B cell (primary cell): ENCODE data around the gene ZFAND5. TPM values are rescaled to one million over a fixed set of nuclear protein-coding genes. Genes with fewer than 3 reads are reported as not detected.

ENCODE experiments used
- ATAC-seq: fragments of 200-7000 bp; cut with Tn5 transposase; one replicate; pipeline ENCODE4 v1.10.0; 2021; ENCODE audit warnings: low read depth, mild to moderate bottlenecking, moderate number of reproducible peaks, moderate library complexity
- CTCF ChIA-PET: fragments of 350-600 bp; sonication (Branson Sonifier 250); formaldehyde crosslinking; loops from one replicate; lab custom pipeline; 2021; ENCODE audit warnings: antibody characterized with exemption, inconsistent platforms; lab: Charles Lee
- POLR2A ChIA-PET: fragments of 350-600 bp; sonication (Branson Sonifier 250); formaldehyde crosslinking; loops from one replicate; lab custom pipeline; 2021; ENCODE audit warnings: antibody characterized with exemption; lab: Charles Lee
- DNase-seq: peaks from one replicate; pipeline ENCODE4 v3.0.0; 2013
- H2AFZ ChIP-seq: 2 replicates; pipeline ENCODE4 v1.6.1; 2012; ENCODE audit warnings: mild to moderate bottlenecking, low read depth, low read length; ENCODE audit not compliant: insufficient read depth, poor library complexity, severe bottlenecking
- H3K27ac ChIP-seq, 2 donors: 1 replicate in 1 of 2; 2 replicates in 1 of 2; pipeline ENCODE4 v1.5.1; 2012 to 2013; ENCODE audit warnings: low read length in 2 of 2, mild to moderate bottlenecking in 2 of 2, moderate library complexity in 1 of 2
- H3K27me3 ChIP-seq, 4 experiments: fragments of 200-600 bp in 1 of 4; sonication (generic) in 1 of 4; replicated peaks in 1 of 4; 1 replicate in 2 of 4; 2 replicates in 2 of 4; pipeline versions ENCODE4 v1.6.1 to v1.7.0; 2013 to 2016; ENCODE audit warnings: low read length in 3 of 4, mild to moderate bottlenecking in 2 of 4, mixed read lengths in 1 of 4, moderate library complexity in 1 of 4; ENCODE audit not compliant: insufficient read depth in 4 of 4, control insufficient read depth in 3 of 4; ENCODE audit errors: control extremely low read depth in 1 of 4
- H3K36me3 ChIP-seq, 2 experiments: replicated peaks in 1 of 2; 1 replicate in 1 of 2; 2 replicates in 1 of 2; pipeline versions ENCODE4 v1.6.1 to v1.7.1; 2013; ENCODE audit warnings: low read length in 1 of 2; ENCODE audit not compliant: insufficient read depth in 2 of 2, control insufficient read depth in 1 of 2; ENCODE audit errors: control extremely low read depth in 1 of 2, extremely low read depth in 1 of 2
- H3K4me1 ChIP-seq, 2 donors: fragments of 200-600 bp in 1 of 2; sonication (generic) in 1 of 2; 1 replicate in 1 of 2; 2 replicates in 1 of 2; pipeline versions ENCODE4 v1.5.1 to v1.6.1; 2013 to 2017; ENCODE audit warnings: low read length in 2 of 2; ENCODE audit not compliant: control insufficient read depth in 2 of 2, insufficient read depth in 2 of 2
- H3K4me2 ChIP-seq: replicated peaks from 2 replicates; pipeline ENCODE3; 2012; ENCODE audit warnings: mild to moderate bottlenecking, low read depth, low read length; ENCODE audit not compliant: poor library complexity, severe bottlenecking
- H3K4me3 ChIP-seq, 5 experiments: fragments of 200-600 bp in 1 of 5; sonication (generic) in 1 of 5; 1 replicate in 3 of 5; 2 replicates in 2 of 5; pipeline versions ENCODE4 v1.5.1 to v1.7.0; 2011 to 2016; ENCODE audit warnings: low read length in 4 of 5, mild to moderate bottlenecking in 4 of 5, low read depth in 2 of 5, control low read depth in 1 of 5, moderate library complexity in 1 of 5; ENCODE audit not compliant: insufficient read depth in 1 of 5; ENCODE audit errors: control extremely low read depth in 1 of 5, extremely low read depth in 1 of 5
- H3K79me2 ChIP-seq: fragments of 200-600 bp; sonication (generic); one replicate; pipeline ENCODE4 v1.6.0; 2016; ENCODE audit warnings: low read length; ENCODE audit not compliant: control insufficient read depth, insufficient read depth
- H3K9ac ChIP-seq: fragments of 200-600 bp; sonication (generic); 2 replicates; pipeline ENCODE4 v1.6.1; 2017; ENCODE audit warnings: mild to moderate bottlenecking, low read length, moderate library complexity
- H3K9me3 ChIP-seq, 3 donors: one replicate each; pipeline versions ENCODE4 v1.6.1 to v1.7.1; 2013; ENCODE audit warnings: low read length in 2 of 3; ENCODE audit not compliant: control insufficient read depth in 2 of 3, insufficient read depth in 1 of 3; ENCODE audit errors: control extremely low read depth in 1 of 3
- H4K20me1 ChIP-seq: 2 replicates; pipeline ENCODE4 v1.6.0; 2012; ENCODE audit warnings: mild to moderate bottlenecking, low read length; ENCODE audit not compliant: insufficient read depth, control insufficient read depth, poor library complexity, severe bottlenecking
- H3K27ac Mint-ChIP-seq: one replicate; pipeline ENCODE4 v1.8.0; 2021; ENCODE audit warnings: mixed read lengths
- H3K27me3 Mint-ChIP-seq: one replicate; pipeline ENCODE4 v1.8.0; 2021; ENCODE audit warnings: mixed read lengths
- H3K4me1 Mint-ChIP-seq: one replicate; pipeline ENCODE4 v1.8.0; 2021; ENCODE audit warnings: mixed read lengths
- H3K4me3 Mint-ChIP-seq: one replicate; pipeline ENCODE4 v1.8.0; 2021; ENCODE audit warnings: mixed read lengths
- H3K9me3 Mint-ChIP-seq: one replicate; pipeline ENCODE4 v1.8.0; 2022; ENCODE audit warnings: mixed read lengths; ENCODE audit not compliant: insufficient read depth
- EZH2 ChIP-seq: IDR thresholded peaks from 2 replicates; pipeline ENCODE4 v1.6.1; 2012; ENCODE audit warnings: borderline replicate concordance, low read depth, mild to moderate bottlenecking, moderate library complexity, low read length; ENCODE audit not compliant: insufficient read depth, poor library complexity, severe bottlenecking
- WGBS: methylation state at CpG from one replicate; pipeline ENCODE4 v1.1.5; 2013; ENCODE audit warnings: missing lambda C conversion rate; ENCODE audit not compliant: insufficient coverage; 5-methylcytosine and 5-hydroxymethylcytosine counted together
- intact Hi-C: fragments of 100-400 bp; cut with micrococcal nuclease; formaldehyde crosslinking; loops from one replicate; pipeline ENCODE4 v1.10.0; 2022
- polyA plus RNA-seq: library from polyadenylated mRNA; depleted of rRNA; stranded (reverse); fragments of >200 nt; gene quantifications from 2 replicates; pipeline ENCODE4 v1.2.3, GENCODE V29; 2012
- total RNA-seq, 2 donors: library from RNA; stranded (reverse); fragments of 120-200 nt in 1 of 2; gene quantifications; 1 replicate in 1 of 2; 2 replicates in 1 of 2; pipeline versions ENCODE4 v1.2.3 to v1.2.4, GENCODE V29; 2013 to 2022
- TF ChIP-seq, protein P1 (sequence below): fragments of 200-600 bp; IDR thresholded peaks from one replicate; pipeline ENCODE4 v1.8.0; 2022; ENCODE audit warnings: antibody characterized with exemption, mild to moderate bottlenecking

The ZFAND5 gene
- total and polyA plus RNA-seq, 2 donors (not counting 1 experiment from before 2014, with no cell fraction given): 95.3 to 162 TPM

DNA sequence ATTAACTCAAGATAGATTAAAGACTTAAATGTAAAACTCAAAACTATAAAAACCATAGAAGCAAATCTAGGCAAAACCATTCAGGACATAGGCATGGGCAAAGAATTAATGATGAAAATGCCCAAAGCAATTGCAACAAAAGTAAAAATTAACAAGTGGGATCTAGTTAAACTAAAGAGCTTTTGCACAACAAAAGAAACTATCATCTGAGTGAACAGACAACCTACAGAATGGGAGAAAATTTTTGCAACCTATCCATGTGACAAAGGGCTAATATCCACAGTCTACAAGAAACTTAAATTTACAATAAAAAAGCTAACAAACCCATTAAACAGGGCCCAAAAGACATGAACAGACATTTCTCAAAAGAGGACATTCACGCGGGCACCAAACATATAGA is 34.4 kb upstream of the ZFAND5 start:
- no peak for ATAC-seq
- H3K9ac ChIP-seq: no peak overlapping the region
- H3K4me1 ChIP-seq: no peaks in the 10 kb centered on the region
- no peak overlapping the region for H3K27ac ChIP-seq
- no peaks in the 10 kb centered on the region for H3K79me2 ChIP-seq
- H3K4me3 ChIP-seq: no peak overlapping the region
- Mint-ChIP-seq H3K27ac (no peak overlapping the region), H3K27me3 (peaks cover 8% of the 10 kb centered on the region), H3K4me1 (no peaks in the 10 kb centered on the region), H3K4me3 (no peak overlapping the region), H3K9me3 (peaks cover 2% of the 10 kb centered on the region)
- no peak overlapping the region for H3K4me2 ChIP-seq
- WGBS: no CpG with 5 or more reads among the region's 2 CpGs
- no peak for DNase-seq
- intact Hi-C loops: no loop called here
- H4K20me1 ChIP-seq: no peaks in the 10 kb centered on the region
- no peaks in the 10 kb centered on the region for H3K9me3 ChIP-seq
- TF ChIP-seq, protein P1, sequence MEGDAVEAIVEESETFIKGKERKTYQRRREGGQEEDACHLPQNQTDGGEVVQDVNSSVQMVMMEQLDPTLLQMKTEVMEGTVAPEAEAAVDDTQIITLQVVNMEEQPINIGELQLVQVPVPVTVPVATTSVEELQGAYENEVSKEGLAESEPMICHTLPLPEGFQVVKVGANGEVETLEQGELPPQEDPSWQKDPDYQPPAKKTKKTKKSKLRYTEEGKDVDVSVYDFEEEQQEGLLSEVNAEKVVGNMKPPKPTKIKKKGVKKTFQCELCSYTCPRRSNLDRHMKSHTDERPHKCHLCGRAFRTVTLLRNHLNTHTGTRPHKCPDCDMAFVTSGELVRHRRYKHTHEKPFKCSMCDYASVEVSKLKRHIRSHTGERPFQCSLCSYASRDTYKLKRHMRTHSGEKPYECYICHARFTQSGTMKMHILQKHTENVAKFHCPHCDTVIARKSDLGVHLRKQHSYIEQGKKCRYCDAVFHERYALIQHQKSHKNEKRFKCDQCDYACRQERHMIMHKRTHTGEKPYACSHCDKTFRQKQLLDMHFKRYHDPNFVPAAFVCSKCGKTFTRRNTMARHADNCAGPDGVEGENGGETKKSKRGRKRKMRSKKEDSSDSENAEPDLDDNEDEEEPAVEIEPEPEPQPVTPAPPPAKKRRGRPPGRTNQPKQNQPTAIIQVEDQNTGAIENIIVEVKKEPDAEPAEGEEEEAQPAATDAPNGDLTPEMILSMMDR: no peak
- no peak for TF ChIP-seq EZH2
- H3K36me3 ChIP-seq: no peaks in the 10 kb centered on the region
- ChIA-PET POLR2A (no interaction called here), CTCF (no interaction called here)
- no peaks in the 10 kb centered on the region for H3K27me3 ChIP-seq
- no peak overlapping the region for H2AFZ ChIP-seq

DNA sequence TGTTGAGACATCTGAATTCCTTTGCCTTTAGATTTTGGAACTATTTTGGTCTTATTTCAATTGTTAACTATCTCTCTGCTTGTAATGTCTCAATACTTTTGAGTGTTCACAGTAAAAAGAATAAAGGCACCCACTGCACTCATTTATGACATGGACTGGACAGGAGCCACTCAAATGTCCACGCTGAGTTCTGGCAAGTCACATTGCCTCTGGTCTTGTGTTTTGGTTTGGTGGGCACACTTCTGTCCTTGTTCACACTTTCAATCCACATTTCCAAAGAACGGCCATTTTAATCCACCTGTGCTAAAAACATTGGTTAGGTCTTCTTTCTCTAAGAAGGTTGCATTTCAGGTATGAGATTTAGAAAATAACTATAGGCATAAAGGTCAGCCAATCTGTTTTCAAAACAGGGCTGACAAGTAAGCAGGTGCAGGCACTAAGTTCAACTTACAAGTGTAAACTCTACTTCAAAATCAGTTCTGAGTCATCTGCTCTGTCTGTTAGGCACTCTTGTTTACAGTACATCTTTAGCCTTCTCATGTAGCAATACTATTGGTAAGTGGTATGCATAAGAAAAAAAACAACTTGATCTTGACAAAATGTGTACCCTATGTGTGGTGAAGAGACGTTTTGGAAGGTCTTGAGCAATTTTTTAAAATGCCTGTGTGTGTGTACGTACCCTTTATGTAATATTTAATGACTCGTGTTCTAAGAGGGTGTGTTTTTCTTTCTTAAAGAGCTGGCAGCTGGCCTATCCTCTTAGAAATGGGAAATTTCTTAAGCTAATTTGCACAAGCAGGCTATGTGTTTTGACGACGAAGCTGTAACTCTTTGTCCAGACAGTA is 31.5 kb upstream of the ZFAND5 start:
- Mint-ChIP-seq H3K4me1 (no peaks in the 10 kb centered on the region), H3K9me3 (peaks cover 2% of the 10 kb centered on the region), H3K27me3 (peaks cover 11% of the 10 kb centered on the region), H3K27ac (no peak overlapping the region), H3K4me3 (no peak overlapping the region)
- ATAC-seq (no peak), DNase-seq (no peak)
- H4K20me1 ChIP-seq: no peaks in the 10 kb centered on the region
- H3K27ac ChIP-seq: no peak overlapping the region
- ChIA-PET CTCF (no interaction called here), POLR2A (no interaction called here)
- H3K79me2 ChIP-seq: no peaks in the 10 kb centered on the region
- H3K4me1 ChIP-seq: no peaks in the 10 kb centered on the region
- H3K9me3 ChIP-seq: no peaks in the 10 kb centered on the region
- no peak overlapping the region for H3K4me2 ChIP-seq
- intact Hi-C loops: no loop called here
- 67% methylated on average over 3 of the region's 7 CpGs for WGBS
- no peak overlapping the region for H3K4me3 ChIP-seq
- TF ChIP-seq EZH2: no peak
- TF ChIP-seq, protein P1: no peak
- H3K27me3 ChIP-seq: peaks cover 0 to 2% (median 0%) of the 10 kb centered on the region in 4 experiments
- H3K9ac ChIP-seq: no peak overlapping the region
- H3K36me3 ChIP-seq: no peaks in the 10 kb centered on the region
- no peak overlapping the region for H2AFZ ChIP-seq
